ENCODE measurements around the gene IREB2.
A peak's percentile ranks its signal among the peaks of the same experiment; 100 is the strongest.
"Not testable (repeated sequence)": the region's sequence is repeated elsewhere in the genome, so short reads cannot be mapped to it uniquely, and the experiment has no call there.

Gene IREB2

GRCh38 chr15:78481917-78482316, 43.9 kb downstream of the IREB2 start:
- DNase-seq: no peak

GRCh38 chr15:78492872-78493271, 54.9 kb downstream of the IREB2 start:
- DNase-seq: no peak

GRCh38 chr15:78501857-78502256, 63.8 kb downstream of the IREB2 start:
- DNase-seq: no peak

- DNase-seq: no peak
Measured at GRCh38 chr15:78502641-78503040, 64.6 kb downstream of the IREB2 start.

GRCh38 chr15:78506971-78507830, 69.2 kb downstream of the IREB2 start, which contains the start of gene HYKK:
Gene HYKK, plus strand, starts transcription at chr15:78507577. Its CDS starts 5,512 bp downstream, at chr15:78513089.
- DNase-seq: peak; percentile 71

- no peak for DNase-seq
Measured at GRCh38 chr15:78507831-78508160, 69.8 kb downstream of the IREB2 start.

GRCh38 chr15:78508272-78508671, 70.3 kb downstream of the IREB2 start:
- no peak for DNase-seq

- DNase-seq: no peak
Measured at GRCh38 chr15:78509726-78510312, 71.8 kb downstream of the IREB2 start.

GRCh38 chr15:78520035-78520434, 82.0 kb downstream of the IREB2 start:
- DNase-seq: not testable (repeated sequence)

GRCh38 chr15:78524230-78524629, 86.2 kb downstream of the IREB2 start:
- no peak for DNase-seq

- DNase-seq: no peak
Measured at GRCh38 chr15:78527325-78527724, 89.3 kb downstream of the IREB2 start.

GRCh38 chr15:78533331-78533730, 95.3 kb downstream of the IREB2 start:
- DNase-seq: no peak

GRCh38 chr15:78536134-78536533, 98.1 kb downstream of the IREB2 start:
- no peak for DNase-seq

GRCh38 chr15:78537266-78537905, 99.4 kb downstream of the IREB2 start:
- no peak for DNase-seq

GRCh38 chr15:78538358-78538757, 100.3 kb downstream of the IREB2 start:
- no peak for DNase-seq

- not testable (repeated sequence) for DNase-seq
Measured at GRCh38 chr15:78539464-78540140, 101.6 kb downstream of the IREB2 start.

- DNase-seq: peak; percentile 75
Measured at GRCh38 chr15:78540141-78540870, 102.3 kb downstream of the IREB2 start, which contains the start of gene PSMA4. Gene PSMA4, plus strand, starts transcription at chr15:78540444. Its CDS starts 1,484 bp downstream, at chr15:78541928.

GRCh38 chr15:78540871-78541743, 103.1 kb downstream of the IREB2 start:
- DNase-seq: no peak

GRCh38 chr15:78541744-78542034, 103.7 kb downstream of the IREB2 start:
- DNase-seq: no peak

GRCh38 chr15:78542647-78543046, 104.6 kb downstream of the IREB2 start:
- no peak for DNase-seq

GRCh38 chr15:78550194-78550593, 112.2 kb downstream of the IREB2 start:
- no peak for DNase-seq

GRCh38 chr15:78550815-78551214, 112.8 kb downstream of the IREB2 start:
- no peak for DNase-seq
